Stimulated activated CD8-positive, alpha-beta memory T cell treated with anti-CD3 and anti-CD28 coated beads, Interleukin-15, amount 100 ng/mL, for 24 hours (primary cell): Measurements from ENCODE around the gene RBM3.
"Not testable (repeated sequence)": the region's sequence is repeated elsewhere in the genome, so short reads cannot be mapped to it uniquely, and the experiment has no call there.

Experiments used
- DNase-seq: peaks from one replicate; pipeline ENCODE4 v3.0.0-alpha.2; 2020; ENCODE audit warnings: low read depth

The RBM3 gene

DNA sequence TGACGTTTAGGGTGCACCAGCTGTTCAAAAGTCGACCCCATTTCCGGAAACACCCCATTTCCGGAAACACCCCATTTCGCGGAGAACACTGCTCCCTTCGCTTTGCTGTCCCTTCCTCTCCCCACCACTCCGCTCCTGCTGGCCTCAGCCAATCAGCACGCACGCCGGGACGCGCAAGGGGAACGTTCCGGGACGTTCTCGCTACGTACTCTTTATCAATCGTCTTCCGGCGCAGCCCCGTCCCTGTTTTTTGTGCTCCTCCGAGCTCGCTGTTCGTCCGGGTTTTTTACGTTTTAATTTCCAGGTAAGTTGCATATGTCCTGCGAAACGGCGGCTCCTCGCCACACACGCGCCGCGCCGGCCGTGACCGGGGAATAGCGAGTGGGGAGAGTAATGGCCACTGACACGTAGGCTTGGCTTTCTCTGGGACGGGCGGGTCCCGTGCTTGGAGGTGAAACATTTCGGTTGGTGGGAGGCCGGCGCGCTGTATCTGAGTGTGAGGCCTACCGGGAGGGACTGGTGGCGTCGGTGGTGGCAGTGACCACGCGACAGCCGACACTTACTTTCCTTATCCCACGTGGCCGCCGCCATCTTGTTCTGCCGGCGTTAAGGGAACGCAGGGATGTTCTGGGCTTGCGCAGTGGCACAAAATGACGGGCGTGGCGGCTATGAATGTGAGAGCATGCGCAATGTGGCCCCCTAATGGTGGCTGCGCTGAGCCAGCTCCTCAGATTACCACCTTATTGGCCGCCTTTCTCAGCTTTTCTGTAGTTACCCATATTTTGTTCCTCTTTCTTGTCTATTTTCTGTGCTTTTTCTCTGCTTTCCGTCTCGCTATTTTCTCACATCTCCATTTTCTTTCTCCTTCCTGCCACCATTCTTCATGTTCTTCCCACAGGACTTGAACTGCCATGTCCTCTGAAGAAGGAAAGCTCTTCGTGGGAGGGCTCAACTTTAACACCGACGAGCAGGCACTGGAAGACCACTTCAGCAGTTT, at the start of gene RBM3:
TSS of gene RBM3 (plus strand) at position 215 of the 997 bp plus-strand sequence. CDS start at position 912, 697 bp downstream.
- DNase-seq = peak; percentile 54

DNA sequence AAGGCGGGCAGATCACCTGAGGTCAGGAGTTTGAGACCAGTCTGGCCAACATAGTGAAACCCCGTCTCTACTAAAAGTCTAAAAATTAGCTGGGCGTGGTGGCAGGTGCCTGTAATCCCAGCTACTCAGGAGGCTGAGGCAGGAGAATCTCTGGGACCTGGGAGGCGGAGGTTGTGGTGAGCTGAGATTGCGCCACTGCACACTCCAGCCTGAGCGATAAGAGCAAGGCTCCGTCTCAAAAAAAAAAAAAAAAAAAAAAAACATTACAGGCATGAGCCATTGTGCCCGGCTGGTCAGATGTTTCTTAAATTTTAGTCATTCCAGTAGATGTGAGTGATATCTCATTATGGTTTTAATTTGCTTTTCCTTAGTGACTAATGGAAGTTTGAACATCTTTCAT, 48.4 kb upstream of the RBM3 start:
- not testable (repeated sequence) for DNase-seq

DNA sequence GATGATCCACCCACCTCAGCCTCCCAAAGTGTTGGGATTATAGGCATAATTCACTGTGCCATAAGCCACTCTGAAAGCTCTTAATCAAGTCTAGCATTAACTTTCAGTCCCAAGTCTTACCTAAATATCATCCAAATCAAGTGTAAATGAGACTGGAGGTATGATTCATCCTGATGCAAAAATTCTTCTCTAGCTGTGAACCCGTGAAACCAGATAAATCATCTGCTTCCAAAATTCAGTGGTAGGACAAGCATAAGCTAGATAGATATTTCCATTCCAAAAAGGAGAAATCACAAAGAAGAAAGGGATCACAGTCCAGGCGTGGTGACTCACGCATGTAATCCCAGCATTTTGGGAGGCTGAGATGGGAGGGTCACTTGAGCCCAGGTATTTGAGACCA, 43.5 kb upstream of the RBM3 start:
- DNase-seq = no peak

- no peak for DNase-seq
Observed at GRCh38 chrX:48531358-48531959, 42.8 kb upstream of the RBM3 start.

DNA sequence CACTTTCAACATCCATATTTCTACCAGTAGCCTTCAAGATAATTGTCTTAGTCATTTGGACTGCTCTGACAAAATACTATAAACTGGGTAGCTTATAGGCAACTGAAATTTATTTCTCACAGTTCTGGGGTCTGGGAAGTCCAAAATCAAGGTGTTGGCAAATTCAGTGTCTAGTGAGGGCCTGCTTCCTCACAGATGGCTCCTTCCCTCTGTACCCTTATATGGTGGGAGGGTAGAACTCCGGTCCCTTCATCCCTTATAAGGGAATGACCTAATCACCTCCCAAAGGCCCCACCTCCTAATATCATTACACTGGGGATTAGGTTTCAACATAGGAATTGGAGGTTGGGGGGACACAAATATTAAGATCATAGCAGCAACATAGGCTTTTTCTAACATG, 42.1 kb upstream of the RBM3 start:
- DNase-seq = no peak

- DNase-seq = no peak
Observed at GRCh38 chrX:48533165-48533564, 41.1 kb upstream of the RBM3 start.

DNA sequence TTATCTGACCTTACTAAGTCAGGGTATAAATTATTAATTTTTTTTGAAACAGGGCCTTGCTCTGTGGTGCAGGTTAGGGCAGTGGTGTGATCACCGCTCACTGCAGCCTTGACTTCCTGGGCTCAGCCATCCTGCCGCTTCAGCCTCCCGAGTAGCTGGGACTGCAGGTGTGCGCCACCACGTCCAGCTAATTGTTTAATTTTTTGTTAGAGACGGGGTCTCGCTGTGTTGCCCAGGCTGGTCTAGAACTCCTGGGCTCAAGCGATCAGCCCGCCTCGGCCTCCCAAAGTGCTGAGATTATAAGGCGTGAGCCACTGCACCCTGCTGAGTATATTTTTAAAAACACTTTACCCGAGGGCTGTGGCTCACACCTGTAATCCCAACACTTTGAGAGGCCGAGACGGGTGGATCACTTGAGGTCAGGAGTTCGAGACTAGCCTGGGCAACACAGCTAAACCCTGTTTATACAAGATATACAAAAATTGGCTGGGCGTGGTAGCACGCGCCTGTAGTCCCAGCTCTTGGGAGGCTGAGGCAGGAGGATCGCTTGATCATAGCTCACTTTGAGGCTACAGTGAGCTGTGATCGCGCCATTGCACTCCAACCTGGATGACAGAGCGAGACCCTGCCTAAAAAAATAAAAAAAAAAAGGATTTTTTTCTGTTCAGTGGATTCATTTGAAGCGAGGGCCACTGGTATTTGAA, 35.5 kb upstream of the RBM3 start:
- DNase-seq = no peak

GRCh38 chrX:48539345-48540027, 34.8 kb upstream of the RBM3 start, which contains the start of gene TBC1D25:
TBC1D25 (plus strand) TSS chrX:48539714; CDS start chrX:48539798, 84 bp downstream.
- DNase-seq = peak; percentile 78

DNA sequence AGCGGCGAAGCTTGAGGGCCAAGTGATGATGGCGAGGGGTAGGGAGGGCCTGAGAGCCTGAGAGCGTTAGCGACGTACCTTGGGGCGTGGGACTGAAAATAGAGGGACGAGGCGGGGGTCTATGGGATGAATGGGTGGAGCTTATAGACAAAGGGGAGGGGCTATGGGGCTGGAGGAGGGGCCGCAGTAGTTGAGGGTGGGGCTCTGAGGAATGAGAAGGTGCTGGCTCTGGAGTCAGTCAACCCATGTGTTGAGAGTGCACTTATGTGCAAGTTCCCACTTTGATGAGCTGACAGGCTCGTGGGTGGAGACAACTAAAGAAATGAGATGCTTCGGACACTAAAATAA, 34.3 kb upstream of the RBM3 start:
- DNase-seq = peak; percentile 6

DNA sequence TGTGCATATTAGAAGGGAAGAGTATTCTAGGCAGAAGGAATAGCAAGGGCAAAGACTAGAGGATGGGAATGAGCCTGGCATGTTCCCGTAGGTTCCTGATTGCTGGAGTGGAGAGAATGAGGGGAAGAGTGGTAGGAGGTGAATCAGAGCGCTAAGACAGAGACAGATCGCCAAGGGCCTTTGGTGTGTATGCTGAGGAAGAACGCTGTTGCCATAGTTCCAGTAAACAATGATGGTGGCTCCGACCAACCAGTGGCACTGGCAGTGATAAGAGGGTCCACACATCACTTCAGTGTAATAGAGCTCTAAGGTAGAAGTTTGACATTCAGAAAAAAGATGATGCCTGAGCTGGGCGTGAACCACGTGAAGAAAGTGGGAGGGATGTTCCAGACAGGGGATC, 33.8 kb upstream of the RBM3 start:
- no peak for DNase-seq

- DNase-seq = no peak
Observed at GRCh38 chrX:48541140-48541814, 33.0 kb upstream of the RBM3 start.

GRCh38 chrX:48548871-48549270, 25.4 kb upstream of the RBM3 start:
- no peak for DNase-seq

- DNase-seq = not testable (repeated sequence)
Observed at GRCh38 chrX:48555731-48556325, 18.5 kb upstream of the RBM3 start.

- no peak for DNase-seq
Observed at GRCh38 chrX:48558271-48558670, 16.0 kb upstream of the RBM3 start.

DNA sequence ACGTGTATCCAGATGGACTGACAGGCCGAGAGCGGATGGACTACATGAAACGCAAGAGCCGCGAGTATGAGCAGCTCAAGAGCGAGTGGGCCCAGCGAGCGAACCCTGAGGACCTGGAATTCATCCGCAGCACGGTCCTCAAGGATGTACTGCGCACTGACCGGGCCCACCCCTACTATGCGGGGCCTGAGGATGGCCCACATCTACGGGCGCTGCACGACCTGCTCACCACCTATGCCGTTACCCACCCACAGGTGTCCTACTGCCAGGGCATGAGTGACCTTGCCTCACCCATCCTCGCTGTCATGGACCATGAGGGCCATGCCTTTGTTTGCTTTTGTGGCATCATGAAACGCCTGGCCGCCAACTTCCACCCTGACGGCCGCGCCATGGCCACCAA, 14.6 kb upstream of the RBM3 start:
- DNase-seq = no peak

DNA sequence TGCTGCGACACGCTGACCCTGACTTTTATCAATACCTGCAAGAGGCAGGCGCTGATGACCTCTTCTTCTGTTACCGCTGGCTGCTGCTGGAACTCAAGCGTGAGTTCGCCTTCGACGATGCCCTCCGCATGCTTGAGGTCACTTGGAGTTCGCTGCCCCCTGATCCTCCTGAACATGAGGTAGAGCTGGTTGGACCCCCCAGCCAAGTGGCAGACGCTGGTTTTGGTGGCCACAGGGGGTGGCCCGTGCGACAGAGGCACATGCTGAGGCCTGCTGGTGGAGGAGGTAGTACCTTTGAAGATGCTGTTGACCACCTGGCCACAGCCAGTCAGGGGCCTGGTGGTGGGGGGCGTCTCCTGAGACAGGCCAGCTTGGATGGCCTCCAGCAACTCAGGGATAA, 14.2 kb upstream of the RBM3 start:
- DNase-seq = no peak

DNA sequence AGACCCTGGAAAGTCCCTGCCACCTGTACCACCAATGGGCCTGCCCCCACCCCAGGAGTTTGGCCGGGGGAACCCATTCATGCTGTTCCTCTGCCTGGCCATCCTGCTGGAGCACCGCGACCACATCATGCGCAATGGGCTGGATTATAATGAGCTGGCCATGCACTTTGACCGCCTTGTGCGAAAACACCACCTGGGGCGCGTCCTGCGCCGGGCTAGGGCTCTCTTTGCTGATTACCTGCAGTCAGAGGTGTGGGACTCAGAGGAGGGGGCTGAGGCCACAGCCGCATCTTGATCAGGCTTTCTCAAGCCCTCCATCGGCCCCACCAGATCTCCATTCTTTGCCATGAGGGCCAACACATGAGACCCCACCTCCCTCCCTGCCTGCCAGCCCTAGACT, 13.6 kb upstream of the RBM3 start:
- no peak for DNase-seq

DNA sequence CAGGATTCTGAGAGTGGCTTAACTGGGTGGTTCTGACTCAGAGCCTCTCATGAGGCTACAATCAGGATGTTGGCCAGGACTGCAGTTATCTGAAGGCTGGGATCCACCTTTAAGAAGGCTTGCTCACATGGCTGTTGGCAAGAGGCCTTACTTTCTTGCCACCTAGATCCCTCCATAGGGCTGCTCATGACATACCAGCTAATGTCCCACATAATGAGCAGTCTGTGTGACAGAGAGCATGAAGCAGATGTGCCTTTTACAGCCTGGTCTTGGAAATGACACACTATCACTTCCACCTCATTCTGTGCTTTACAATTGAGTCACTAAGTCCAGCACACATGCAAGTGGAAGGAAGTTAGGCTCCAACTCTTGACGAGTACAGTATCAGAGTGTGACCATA, 4.3 kb upstream of the RBM3 start:
- DNase-seq = no peak

- DNase-seq = no peak
Observed at GRCh38 chrX:48573690-48574269, 504 bp upstream of the RBM3 start.

GRCh38 chrX:48575642-48576041, 1.4 kb downstream of the RBM3 start:
- no peak for DNase-seq

DNA sequence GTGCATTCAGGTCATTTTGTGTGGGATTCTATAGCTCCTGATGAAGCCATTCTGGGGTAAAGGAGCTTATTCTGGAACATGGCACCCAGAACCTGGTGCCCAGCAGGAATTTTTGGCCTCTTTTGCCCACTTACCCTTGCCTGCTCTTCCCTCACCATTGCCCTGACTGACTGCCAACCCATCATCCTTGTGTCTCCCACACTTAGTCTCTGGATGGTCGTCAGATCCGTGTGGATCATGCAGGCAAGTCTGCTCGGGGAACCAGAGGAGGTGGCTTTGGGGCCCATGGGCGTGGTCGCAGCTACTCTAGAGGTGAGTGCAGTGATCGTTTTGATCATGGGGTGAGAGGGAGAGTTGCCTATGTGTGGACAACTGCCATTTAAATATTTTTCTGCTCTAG, 1.8 kb downstream of the RBM3 start:
- DNase-seq = no peak
